Measurements from ENCODE around the gene RHPN2.
"Not testable (repeated sequence)": the region's sequence is repeated elsewhere in the genome, so short reads cannot be mapped to it uniquely, and the experiment has no call there.

RHPN2 gene

DNA sequence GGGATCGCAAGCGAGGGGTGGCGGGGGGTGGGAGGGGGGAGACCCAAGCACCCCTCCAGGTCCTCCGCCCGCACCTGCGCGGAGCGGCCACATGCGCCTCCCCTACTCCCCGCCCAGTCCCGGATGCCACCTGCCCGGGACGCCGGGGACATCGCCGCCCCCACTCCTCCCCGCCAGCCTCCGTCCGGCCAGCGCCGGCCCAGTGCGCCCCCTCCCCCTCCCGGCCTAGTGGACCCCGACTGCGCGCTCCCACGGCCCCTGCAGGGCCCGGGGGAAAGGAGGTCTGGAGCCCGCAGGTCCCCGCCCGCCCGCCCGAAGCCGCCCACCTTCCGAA, 263 bp downstream of the RHPN2 start:
- DNase-seq (peak; percentile 44), ATAC-seq (peak; percentile 51)

DNA sequence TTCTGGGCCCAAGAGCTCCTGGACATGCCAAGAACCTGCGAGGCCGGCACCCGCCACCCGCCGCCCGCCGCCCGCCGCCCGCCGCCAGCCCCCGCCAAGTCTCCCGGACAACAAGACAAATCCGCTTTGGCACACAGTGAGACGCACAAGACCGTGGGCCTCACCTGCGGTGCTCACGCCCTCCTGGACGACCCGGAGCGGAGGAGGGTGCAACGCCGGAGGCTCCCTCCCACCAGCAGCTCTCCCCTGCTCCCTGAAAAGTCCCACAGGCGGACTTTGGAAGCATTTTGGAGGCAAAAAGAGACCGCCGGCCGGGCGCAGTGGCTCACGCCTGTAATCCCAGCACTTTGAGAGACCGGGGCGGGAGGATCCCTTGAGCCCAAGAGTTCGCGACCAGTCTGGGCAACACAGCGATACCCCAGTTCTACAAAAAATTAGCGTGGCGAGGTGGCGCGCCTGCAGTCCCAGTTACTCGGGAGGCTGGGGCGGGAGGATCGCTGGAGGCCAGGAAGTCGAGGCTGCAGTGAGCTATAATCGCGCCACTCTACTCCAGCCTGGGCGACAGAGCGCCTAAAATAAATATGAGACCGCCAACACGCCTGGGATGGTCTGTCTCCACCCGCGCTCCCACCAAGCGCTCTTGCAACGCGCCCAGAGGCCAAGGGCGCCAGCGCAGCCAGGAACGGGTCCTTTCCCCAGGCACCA, 783 bp downstream of the RHPN2 start:
- DNase-seq (no peak), ATAC-seq (no peak)

- ATAC-seq (no peak), DNase-seq (no peak)
Measured at GRCh38 chr19:33063356-33063752, 1.3 kb downstream of the RHPN2 start.

- no peak for DNase-seq
- ATAC-seq, result no peak
Measured at GRCh38 chr19:33062902-33063301, 1.8 kb downstream of the RHPN2 start.

GRCh38 chr19:33060586-33060985, 4.1 kb downstream of the RHPN2 start:
- ATAC-seq (no peak), DNase-seq (no peak)

DNA sequence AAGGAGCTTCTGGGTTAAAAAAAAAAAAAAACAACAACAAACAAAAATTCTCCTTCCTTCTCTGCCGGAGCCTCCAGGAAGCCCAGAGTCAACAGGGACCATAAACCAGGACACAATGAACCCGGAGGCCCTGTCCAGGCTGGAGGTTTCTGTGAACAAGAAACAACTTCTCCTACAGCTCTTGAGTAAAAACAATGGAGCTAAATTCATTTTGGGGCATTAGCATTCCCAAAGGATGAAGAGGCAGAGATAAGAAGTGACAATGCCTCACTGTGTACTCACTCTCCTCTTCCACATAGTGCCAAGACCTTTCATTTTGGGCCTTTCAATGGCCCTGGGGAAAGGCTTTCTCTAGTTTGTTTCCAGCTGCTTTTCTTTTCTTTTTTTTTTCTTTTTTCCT, 9.0 kb downstream of the RHPN2 start:
- ATAC-seq, result no peak
- DNase-seq, result no peak

GRCh38 chr19:33054623-33055022, 10.1 kb downstream of the RHPN2 start:
- ATAC-seq, result no peak
- DNase-seq, result no peak

DNA sequence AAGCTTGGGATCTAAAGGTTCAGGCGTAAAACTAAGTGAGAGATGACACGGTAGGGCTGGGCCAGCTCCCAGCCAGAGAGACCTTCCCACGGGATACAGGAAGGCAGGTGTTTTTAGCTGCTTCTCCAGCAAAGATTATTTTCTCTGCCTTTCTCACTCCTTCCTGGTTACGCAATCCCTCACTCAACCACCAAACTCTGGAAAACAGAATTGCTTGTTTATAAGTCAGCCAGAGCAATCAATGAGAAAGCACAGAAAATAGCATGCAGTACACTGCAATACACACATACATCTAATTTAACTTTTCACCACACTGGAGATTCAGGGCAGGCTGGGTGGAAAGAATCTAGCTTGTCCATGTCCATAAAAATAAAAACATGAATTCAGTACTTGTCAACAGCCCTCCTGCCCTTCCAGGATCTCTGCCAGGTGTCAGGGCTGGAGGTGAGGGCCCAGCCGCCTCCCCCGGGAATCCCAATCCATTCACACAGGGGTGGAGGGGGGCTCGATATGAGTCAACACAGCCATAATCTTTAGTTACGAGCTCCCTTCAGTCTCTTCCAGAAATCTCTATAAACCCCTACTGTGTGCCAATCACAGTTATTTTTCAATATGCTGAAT, 12.2 kb downstream of the RHPN2 start:
- ATAC-seq (no peak), DNase-seq (no peak)

- DNase-seq (no peak), ATAC-seq (no peak)
Measured at GRCh38 chr19:33050110-33050509, 14.6 kb downstream of the RHPN2 start.

- ATAC-seq (no peak), DNase-seq (no peak)
Measured at GRCh38 chr19:33048806-33049676, 15.6 kb downstream of the RHPN2 start.

DNA sequence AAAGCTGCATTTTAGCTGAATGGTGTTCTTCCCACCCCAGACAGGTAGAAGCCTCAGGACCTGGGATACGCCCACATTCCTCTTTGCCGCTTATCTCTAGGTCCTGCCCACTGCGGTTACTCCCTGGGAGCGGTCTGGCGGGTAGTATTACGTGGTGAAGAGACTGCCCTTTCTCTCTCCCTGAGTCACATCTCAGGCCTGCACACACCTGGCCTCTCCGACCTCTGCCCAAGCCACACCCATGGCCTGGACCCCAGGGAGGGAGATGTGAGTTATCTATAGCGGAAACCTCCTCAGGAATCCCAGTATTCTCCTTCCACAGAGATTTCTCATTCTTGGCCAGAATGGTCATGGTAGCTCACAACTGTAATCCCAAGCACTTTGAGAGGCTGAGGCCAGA, 17.3 kb downstream of the RHPN2 start:
- DNase-seq (no peak), ATAC-seq (no peak)

DNA sequence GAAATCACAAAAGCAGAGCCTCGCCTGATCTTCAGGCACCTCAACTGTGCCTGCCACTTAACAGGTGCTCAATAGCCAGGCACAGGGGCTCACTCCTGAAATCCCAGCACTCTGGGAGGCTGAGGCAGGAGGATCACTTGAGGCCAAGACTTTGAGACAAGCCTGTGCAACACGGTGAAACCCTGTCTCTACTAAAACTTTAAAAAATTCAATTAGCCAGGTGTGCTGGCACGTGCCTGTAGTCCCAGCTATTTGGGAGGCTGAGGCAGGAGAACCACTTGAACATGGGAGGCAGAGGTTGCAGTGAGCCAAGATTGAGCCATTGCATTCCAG, 22.9 kb downstream of the RHPN2 start:
- not testable (repeated sequence) for DNase-seq, ATAC-seq

DNA sequence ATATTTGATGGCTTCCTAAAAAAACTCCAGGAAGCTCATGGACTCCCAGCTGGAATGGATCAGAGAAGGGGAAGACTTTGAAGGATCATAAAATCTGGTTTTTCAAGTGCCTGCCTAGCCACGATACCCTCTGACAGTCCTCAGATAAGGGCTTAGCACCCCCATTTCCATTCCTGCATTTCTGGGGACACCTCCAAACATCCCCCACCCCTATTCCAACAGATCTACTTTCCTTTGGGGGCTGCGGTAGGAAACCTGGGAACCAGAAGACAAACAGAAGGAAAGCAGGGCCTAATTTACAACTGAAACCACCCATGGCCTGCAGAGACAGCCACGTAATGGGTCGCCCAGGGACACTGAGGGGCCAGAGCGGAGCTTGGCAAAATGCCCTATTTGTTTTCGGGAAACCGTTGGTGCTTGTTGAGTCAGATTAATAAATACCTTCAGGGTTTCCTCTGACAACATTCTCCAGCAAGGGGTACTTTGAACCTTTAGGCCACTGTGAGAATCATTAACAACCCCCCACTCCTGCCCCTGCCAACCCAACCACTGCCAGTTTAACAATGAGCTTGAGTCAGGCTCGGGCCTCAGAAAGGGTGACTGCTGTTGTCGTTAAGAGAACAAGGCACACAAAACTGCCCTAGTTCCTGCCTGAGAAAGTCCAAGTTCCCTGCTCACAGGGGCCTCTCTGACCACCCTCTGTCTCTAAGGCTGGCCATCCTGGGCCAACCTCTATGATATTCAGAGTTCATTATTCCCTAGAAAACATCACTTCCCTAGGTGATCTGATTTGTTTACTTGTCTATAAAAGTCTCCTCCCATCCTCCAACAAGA, 23.5 kb downstream of the RHPN2 start:
- DNase-seq, result no peak
- no peak for ATAC-seq

DNA sequence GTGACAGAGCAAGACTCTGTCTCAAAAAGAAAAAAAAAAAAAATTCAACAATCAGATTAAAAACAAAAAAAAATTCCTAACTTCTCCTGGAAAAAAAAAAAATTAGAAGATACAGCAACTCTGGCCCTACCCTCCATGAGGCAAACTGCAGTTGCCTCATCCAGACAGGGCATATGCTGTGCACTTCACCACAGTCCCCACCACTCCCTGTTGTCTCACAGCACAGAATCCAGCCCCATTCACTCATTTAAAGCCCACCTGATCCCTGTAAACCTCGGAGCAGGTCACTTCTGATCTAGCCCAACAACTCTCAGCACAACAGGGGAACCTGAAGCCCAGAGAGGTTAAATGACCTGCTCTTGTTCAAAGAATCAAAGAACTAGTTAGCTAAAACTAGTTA, 24.9 kb downstream of the RHPN2 start:
- ATAC-seq (no peak), DNase-seq (no peak)

DNA sequence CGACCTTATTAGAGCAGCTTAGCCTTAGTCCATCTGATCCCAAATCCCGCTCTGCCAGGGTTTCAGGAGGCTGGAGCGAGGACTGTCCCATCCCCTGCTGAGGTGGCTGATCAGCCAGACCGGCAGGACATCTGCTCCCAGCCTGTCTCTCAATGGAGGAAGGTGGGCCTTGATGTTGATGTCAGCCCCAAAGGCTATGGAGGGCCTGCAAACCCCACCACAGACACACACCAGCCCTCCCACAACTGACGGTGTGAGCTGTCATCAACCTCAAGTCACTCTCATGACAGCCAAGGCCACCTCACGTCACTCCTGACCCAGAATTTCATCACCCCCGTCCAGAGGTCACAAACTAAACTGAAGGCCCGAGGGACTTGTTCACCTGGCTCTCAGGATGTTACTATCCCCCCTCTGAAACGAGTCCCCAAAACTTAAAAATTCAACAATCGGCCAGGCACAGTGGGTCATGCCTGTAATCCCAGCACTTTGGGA, 25.5 kb downstream of the RHPN2 start:
- peak; percentile 36 for ATAC-seq
- DNase-seq, result no peak

GRCh38 chr19:33037168-33038025, 27.3 kb downstream of the RHPN2 start:
- not testable (repeated sequence) for DNase-seq, ATAC-seq

DNA sequence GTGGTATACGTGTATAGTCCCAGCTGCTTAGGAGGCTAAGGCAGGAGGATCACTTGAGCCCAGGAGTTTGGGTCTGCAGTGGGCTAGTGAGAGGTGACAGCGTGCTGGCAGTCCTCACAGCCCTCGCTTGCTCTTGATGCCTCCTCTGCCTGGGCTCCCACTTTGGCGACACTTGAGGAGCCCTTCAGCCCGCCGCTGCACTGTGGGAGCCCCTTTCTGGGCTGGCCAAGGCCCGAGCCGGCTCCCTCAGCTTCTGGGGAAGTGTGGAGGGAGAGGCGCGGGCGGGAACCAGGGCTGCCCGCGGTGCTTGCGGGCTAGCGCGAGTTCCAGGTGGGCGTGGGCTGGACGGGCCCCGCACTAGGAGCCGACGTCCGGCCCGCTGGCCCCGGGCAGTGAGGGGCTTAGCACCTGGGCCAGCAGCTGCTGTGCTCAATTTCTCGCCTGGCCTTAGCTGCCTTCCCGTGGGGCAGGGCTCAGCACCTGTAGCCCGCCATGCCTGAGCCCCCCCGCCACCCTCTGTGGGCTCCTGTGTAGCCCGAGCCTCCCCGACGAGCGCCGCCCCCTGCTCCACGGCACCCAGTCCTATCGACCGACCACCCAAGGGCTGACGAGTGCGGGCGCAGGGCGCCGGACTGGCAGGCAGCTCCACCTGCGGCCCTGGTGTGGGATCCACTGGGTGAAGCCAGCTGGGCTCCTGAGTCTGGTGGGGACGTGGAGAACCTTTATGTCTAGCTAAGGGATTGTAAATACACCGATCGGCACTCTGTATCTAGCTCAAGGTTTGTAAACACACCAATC, 28.1 kb downstream of the RHPN2 start:
- not testable (repeated sequence) for ATAC-seq, DNase-seq

GRCh38 chr19:33035461-33035860, 29.2 kb downstream of the RHPN2 start:
- DNase-seq, result no peak
- no peak for ATAC-seq

DNA sequence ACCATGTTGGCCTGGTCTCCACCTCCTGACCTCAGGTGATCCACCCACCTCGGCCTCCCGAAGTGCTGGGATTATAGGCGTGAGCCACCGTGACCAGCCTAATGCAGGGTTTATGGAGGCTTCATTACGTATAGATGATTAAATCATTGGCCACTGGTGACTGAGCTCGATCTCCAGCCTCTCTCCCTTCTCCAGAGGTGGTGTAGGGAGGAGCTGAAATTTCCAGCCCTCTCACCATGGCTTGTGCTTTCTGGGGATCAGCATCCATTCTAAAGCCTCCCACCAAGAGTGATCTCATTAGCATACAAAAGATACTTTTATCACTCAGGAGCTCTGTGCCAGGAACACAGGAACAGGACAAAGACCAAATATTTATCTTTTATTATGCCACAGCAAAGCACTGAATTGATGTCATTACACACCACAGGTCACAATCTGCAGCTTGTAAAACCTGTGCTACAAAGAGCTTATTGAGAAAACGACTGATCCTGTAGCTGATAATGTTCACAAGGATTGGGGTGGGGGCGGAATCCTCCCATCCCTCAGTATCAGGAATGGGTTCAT, 32.4 kb downstream of the RHPN2 start:
- ATAC-seq, result no peak
- DNase-seq, result no peak

DNA sequence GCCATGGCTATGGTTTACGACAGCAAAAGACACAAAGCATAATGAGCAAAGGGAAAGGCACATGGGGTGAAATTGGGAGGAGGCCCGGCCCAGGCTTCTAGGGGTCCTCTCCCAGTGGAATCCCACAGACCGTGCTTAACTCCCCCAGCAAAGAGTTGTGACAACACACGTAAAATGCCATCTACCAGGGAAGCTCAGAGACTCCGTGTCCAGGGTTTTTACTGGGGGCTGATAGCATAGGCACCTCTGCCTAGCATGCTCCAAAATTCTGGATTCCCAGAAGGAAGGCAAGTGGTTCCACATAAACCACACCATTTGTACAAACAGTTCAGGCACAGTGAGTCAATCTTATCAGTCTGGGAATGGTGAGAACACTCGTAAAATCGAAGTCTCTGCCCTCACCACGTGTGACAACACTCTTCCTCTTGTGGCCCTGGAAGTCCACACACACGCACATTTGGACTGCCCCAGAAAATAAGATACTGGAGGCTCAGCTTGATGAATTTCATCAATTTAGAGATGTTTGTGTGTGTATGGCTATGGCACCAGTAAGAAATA, 34.9 kb downstream of the RHPN2 start:
- DNase-seq (no peak), ATAC-seq (no peak)

All from stimulated activated naive CD8-positive, alpha-beta T cell treated with anti-CD3 and anti-CD28 coated beads, Interleukin-15, Interleukin-2, amounts not matched to agents 100 U/mL and 50 U/mL, for 24 hours (primary cell).